ENCODE results near the gene SALL1. TPM values are rescaled to one million over a fixed set of nuclear protein-coding genes. Genes with fewer than 3 reads are reported as not detected.

The SALL1 gene
- total RNA-seq, 4 donors from 2014 or later = 0.07 to 0.15 (median 0.11) TPM; not detected in 1

DNA sequence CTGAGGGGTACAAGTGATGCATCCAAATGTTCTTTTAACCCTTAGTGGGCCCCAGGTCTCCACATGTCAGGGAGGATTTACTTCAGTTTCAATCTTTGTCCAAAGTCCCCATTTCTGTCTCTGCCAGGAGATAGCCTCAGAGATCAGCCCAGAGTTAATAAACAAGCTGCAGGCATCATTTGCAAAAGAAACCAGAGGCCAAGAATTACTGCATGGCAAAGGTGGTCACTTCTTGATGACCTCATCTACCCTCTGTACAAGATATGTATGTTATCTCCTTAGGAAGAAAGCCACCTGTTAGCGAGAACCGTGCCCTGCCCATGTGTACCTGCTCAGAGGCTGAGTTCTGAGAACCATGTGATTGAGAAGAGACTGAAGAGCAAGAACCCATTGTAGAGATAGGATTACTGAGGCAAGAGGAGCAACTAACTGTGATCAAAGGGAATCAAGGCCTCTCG lies 40.3 kb downstream of the SALL1 start:
- no peak for TF ChIP-seq POLR2A (IDR thresholded peaks at IDR 0.05)
- TF ChIP-seq, protein P1, sequence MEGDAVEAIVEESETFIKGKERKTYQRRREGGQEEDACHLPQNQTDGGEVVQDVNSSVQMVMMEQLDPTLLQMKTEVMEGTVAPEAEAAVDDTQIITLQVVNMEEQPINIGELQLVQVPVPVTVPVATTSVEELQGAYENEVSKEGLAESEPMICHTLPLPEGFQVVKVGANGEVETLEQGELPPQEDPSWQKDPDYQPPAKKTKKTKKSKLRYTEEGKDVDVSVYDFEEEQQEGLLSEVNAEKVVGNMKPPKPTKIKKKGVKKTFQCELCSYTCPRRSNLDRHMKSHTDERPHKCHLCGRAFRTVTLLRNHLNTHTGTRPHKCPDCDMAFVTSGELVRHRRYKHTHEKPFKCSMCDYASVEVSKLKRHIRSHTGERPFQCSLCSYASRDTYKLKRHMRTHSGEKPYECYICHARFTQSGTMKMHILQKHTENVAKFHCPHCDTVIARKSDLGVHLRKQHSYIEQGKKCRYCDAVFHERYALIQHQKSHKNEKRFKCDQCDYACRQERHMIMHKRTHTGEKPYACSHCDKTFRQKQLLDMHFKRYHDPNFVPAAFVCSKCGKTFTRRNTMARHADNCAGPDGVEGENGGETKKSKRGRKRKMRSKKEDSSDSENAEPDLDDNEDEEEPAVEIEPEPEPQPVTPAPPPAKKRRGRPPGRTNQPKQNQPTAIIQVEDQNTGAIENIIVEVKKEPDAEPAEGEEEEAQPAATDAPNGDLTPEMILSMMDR (IDR thresholded peaks at IDR 0.05 in 4 of 5, conservative IDR thresholded peaks at IDR 0.05 in 1 of 5) = no peak
- ATAC-seq (no peak), DNase-seq (no peak)
- Histone ChIP-seq H3K36me3 (no peaks in the 10 kb centered on the region), H3K9me3 (no peaks in the 10 kb centered on the region), H3K27ac (no peak overlapping the region), H3K27me3 (peaks cover 7 to 27% (median 18%) of the 10 kb centered on the region in 3 donors), H3K4me1 (no peaks in the 10 kb centered on the region), H3K4me3 (no peak overlapping the region)
- in situ Hi-C loops (cut with MboI; ENCODE audit: low sequenced_read_pairs in 4 of 4) (no loop called here), intact Hi-C loops (cut with DNase I; ENCODE audit: low total_unique reads) (no loop called here)

DNA sequence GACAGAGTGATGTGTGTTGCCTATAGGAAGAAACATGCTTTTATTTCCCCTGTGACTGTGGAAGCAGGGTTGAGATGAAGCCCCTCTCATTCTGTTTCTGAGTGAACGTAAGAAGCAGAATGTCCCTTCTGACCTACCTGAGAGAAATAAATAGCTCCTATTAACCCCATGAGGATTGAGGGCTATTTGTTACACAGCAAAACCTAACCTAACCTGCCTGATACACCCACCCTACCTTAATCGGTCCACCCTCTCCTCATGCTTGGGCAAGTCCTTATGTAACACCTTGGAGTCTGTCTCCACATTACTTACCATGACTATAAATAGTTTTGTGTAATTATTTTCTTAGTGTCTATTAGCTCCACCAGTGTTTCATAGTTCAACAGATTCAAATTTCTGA lies 41.9 kb downstream of the SALL1 start:
- Histone ChIP-seq H3K9me3 (no peaks in the 10 kb centered on the region), H3K4me3 (no peak overlapping the region), H3K27me3 (peaks cover 7 to 19% (median 12%) of the 10 kb centered on the region in 3 donors), H3K36me3 (no peaks in the 10 kb centered on the region), H3K4me1 (no peaks in the 10 kb centered on the region), H3K27ac (no peak overlapping the region)
- intact Hi-C loops (cut with DNase I; ENCODE audit: low total_unique reads) = no loop called here
- ATAC-seq = no peak
- in situ Hi-C loops (cut with MboI; ENCODE audit: low sequenced_read_pairs in 4 of 4) = no loop called here
- no peak for TF ChIP-seq POLR2A (IDR thresholded peaks at IDR 0.05)
- TF ChIP-seq, protein P1 (IDR thresholded peaks at IDR 0.05 in 4 of 5, conservative IDR thresholded peaks at IDR 0.05 in 1 of 5) = no peak
- no peak for DNase-seq

DNA sequence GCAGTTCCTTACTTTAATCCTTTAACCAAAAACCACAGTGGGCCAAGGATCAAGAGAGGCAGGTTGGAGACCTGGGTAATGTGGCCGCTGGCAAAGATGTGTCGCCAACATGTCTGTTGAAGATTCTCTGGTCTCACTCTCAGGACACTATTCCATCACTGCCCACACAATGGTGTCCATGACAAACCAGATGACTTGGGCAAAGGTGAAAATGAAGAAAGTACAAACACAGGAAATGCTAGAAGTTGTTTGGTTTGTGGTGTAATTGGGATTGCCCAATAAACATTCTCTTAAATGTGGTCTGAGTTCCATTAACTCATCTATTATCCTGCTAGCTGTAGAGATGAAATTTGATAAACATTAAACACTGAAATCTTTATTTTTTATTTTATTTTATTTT lies 43.3 kb downstream of the SALL1 start:
- H3K4me1 ChIP-seq = no peaks in the 10 kb centered on the region
- no peak for TF ChIP-seq POLR2A (IDR thresholded peaks at IDR 0.05)
- TF ChIP-seq, protein P1 (IDR thresholded peaks at IDR 0.05 in 4 of 5, conservative IDR thresholded peaks at IDR 0.05 in 1 of 5) = no peak
- peaks cover 0 to 14% (median 3%) of the 10 kb centered on the region in 3 donors for H3K27me3 ChIP-seq
- no peaks in the 10 kb centered on the region for H3K36me3 ChIP-seq
- ATAC-seq (no peak), DNase-seq (no peak)
- in situ Hi-C loops (cut with MboI; ENCODE audit: low sequenced_read_pairs in 4 of 4) = no loop called here
- H3K4me3 ChIP-seq = no peak overlapping the region
- H3K9me3 ChIP-seq = no peaks in the 10 kb centered on the region
- intact Hi-C loops (cut with DNase I; ENCODE audit: low total_unique reads) = no loop called here
- H3K27ac ChIP-seq = no peak overlapping the region

DNA sequence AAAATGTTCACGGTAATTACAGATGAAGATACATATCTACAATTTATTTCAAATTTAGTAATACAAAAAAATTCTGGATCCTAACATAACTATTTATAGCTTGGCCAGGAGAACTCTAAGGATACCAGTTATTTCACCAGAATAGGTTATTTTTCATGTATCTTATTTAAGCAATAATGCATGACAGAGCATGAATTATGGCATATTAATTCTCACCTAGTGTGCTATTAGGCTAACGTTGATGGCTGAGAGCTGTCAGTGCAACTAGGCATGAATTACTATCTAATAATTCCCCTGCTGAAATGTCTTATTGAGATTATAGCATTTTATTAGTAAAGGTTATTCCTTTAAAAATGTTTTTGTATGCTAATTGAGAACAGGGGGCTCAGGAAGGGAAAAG lies 44.5 kb downstream of the SALL1 start:
- Histone ChIP-seq H3K27ac (no peak overlapping the region), H3K36me3 (no peaks in the 10 kb centered on the region), H3K4me1 (no peaks in the 10 kb centered on the region), H3K27me3 (peaks cover 0 to 8% (median 3%) of the 10 kb centered on the region in 3 donors), H3K4me3 (no peak overlapping the region), H3K9me3 (no peaks in the 10 kb centered on the region)
- DNase-seq = no peak
- ATAC-seq = no peak
- no peak for TF ChIP-seq POLR2A (IDR thresholded peaks at IDR 0.05)
- TF ChIP-seq, protein P1 (IDR thresholded peaks at IDR 0.05 in 4 of 5, conservative IDR thresholded peaks at IDR 0.05 in 1 of 5) = no peak
- intact Hi-C loops (cut with DNase I; ENCODE audit: low total_unique reads) = no loop called here
- in situ Hi-C loops (cut with MboI; ENCODE audit: low sequenced_read_pairs in 4 of 4) = no loop called here

DNA sequence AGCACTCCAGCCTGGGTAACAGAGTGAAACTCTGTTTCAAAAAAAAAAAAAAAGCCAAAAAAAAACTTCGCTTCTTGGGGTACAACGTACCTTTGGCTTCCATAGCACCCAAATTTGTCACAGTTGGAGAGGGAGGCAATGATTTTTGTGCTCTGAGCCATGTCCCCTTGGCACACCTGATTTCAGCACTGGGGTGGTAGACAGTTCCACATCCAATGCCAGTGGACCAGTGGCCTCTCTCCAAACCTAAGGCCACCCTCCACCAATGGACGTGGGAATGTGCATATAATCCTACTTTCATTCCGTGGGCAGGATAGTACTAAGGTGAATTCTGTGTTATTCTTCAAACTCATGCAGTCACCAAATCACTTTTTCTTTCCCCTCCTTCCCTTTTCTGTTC lies 47.5 kb downstream of the SALL1 start:
- no peak for DNase-seq
- intact Hi-C loops (cut with DNase I; ENCODE audit: low total_unique reads) = no loop called here

More for the DNA sequence above, 47.5 kb downstream of the SALL1 start:
- no peak for TF ChIP-seq POLR2A (IDR thresholded peaks at IDR 0.05)
- TF ChIP-seq, protein P1 (IDR thresholded peaks at IDR 0.05 in 4 of 5, conservative IDR thresholded peaks at IDR 0.05 in 1 of 5) = no peak
- no peak for ATAC-seq
- H3K4me3 ChIP-seq = no peak overlapping the region
- H3K27me3 ChIP-seq = no peaks in the 10 kb centered on the region
- H3K4me1 ChIP-seq = no peaks in the 10 kb centered on the region
- no peak overlapping the region for H3K27ac ChIP-seq
- no peaks in the 10 kb centered on the region for H3K9me3 ChIP-seq
- H3K36me3 ChIP-seq = no peaks in the 10 kb centered on the region
- in situ Hi-C loops (cut with MboI; ENCODE audit: low sequenced_read_pairs in 4 of 4) = no loop called here

Measured in gastrocnemius medialis (tissue), 4 donors.